ENCODE measurements around the gene TSPAN2. TPM values are rescaled to one million over a fixed set of nuclear protein-coding genes. Genes with fewer than 3 reads are reported as not detected.

TSPAN2 gene
- total and polyA plus RNA-seq, 2 donors (not counting 3 experiments of a cell fraction or from before 2014, with no cell fraction given): 1.5 to 5.0 TPM

GRCh38 chr1:115114308-115114707 lies 25.0 kb upstream of the TSPAN2 start:
- no peak for TF ChIP-seq POLR2A (IDR thresholded peaks at IDR 0.05; ENCODE audit: low read depth, low read length)
- no peak for TF ChIP-seq GATA2 (IDR thresholded peaks at IDR 0.05; ENCODE audit: insufficient read depth, insufficient read length, low read depth, low read length)
- TF ChIP-seq EZH2 (IDR thresholded peaks at IDR 0.05; ENCODE audit: borderline replicate concordance, low read depth, low read length, severe bottlenecking): no peak
- TF ChIP-seq CTCF (IDR thresholded peaks at IDR 0.05; ENCODE audit: extremely low read depth in 1 of 2, insufficient read depth in 1 of 2, low read depth in 1 of 2, low read length in 2 of 2): no peak
- TF ChIP-seq MYC (IDR thresholded peaks at IDR 0.05; ENCODE audit: low read depth, low read length): no peak
- Histone ChIP-seq H3K9me1 (replicated peaks; ENCODE audit: control insufficient read depth, extremely low read depth, insufficient read depth, low read length) (no peaks in the 10 kb centered on the region), H3K27ac (ENCODE audit: insufficient read depth, low read depth, low read length) (no peak overlapping the region), H3K9me3 (replicated peaks; ENCODE audit: control insufficient read depth, insufficient read depth, low read length) (no peaks in the 10 kb centered on the region), H4K20me1 (replicated peaks; ENCODE audit: control insufficient read depth, extremely low read depth, insufficient read depth, low read length) (no peaks in the 10 kb centered on the region), H3K4me2 (ENCODE audit: insufficient read depth, low read length) (no peak overlapping the region), H3K36me3 (ENCODE audit: control insufficient read depth in 2 of 2, extremely low read depth in 1 of 2, insufficient read depth in 2 of 2, low read length in 2 of 2) (no peaks in the 10 kb centered on the region), H3K27me3 (ENCODE audit: control insufficient read depth in 2 of 2, insufficient read depth in 2 of 2, low read length in 2 of 2) (no peaks in the 10 kb centered on the region), H3K79me2 (ENCODE audit: control insufficient read depth, insufficient read depth, low read length) (no peaks in the 10 kb centered on the region), H3K4me3 (replicated peaks in 1 of 3; ENCODE audit: insufficient read depth in 1 of 3, low read depth in 1 of 3, low read length in 3 of 3) (no peak overlapping the region), H2AFZ (ENCODE audit: low read depth, low read length) (no peak overlapping the region), H3K4me1 (ENCODE audit: control insufficient read depth, extremely low read depth, insufficient read depth, low read length) (no peaks in the 10 kb centered on the region), H3K9ac (replicated peaks; ENCODE audit: extremely low read depth, insufficient read depth, low read length) (no peak overlapping the region)
- POLR2A ChIA-PET: no interaction called here
- CTCF ChIA-PET: interaction anchor here (1.1 to 3.7 kb wide), 10 partner anchors 11 to 481 kb away, joined by 4 to 48 read pairs (median 12); no protein-coding TSS in a partner anchor
- no peak for FAIRE-seq
- intact Hi-C loops (cut with micrococcal nuclease) (no loop called here), dilution Hi-C loops (cut with MboI; ENCODE audit: extremely low pct_ligation_motif_present, low sequenced_read_pairs) (no loop called here)
- DNase-seq (ENCODE audit: low read depth, low spot score): no peak
- BruUV-seq (replicated peaks): no TSS peak

- no peaks in the 10 kb centered on the region for H3K9me1 ChIP-seq (replicated peaks; ENCODE audit: control insufficient read depth, extremely low read depth, insufficient read depth, low read length)
- H4K20me1 ChIP-seq (replicated peaks; ENCODE audit: control insufficient read depth, extremely low read depth, insufficient read depth, low read length): no peaks in the 10 kb centered on the region
- no peak overlapping the region for H3K4me3 ChIP-seq (replicated peaks in 1 of 3; ENCODE audit: insufficient read depth in 1 of 3, low read depth in 1 of 3, low read length in 3 of 3)
- H3K27me3 ChIP-seq (ENCODE audit: control insufficient read depth in 2 of 2, insufficient read depth in 2 of 2, low read length in 2 of 2): no peaks in the 10 kb centered on the region
- TF ChIP-seq EZH2 (IDR thresholded peaks at IDR 0.05; ENCODE audit: borderline replicate concordance, low read depth, low read length, severe bottlenecking) (no peak), FOS (IDR thresholded peaks at IDR 0.05; ENCODE audit: borderline replicate concordance, insufficient read depth, low read length) (no peak), JUN (IDR thresholded peaks at IDR 0.05; ENCODE audit: borderline replicate concordance, insufficient read depth, insufficient read length, low read depth) (no peak), CTCF (IDR thresholded peaks at IDR 0.05; ENCODE audit: extremely low read depth in 1 of 2, insufficient read depth in 1 of 2, low read depth in 1 of 2, low read length in 2 of 2) (no peak), GATA2 (IDR thresholded peaks at IDR 0.05; ENCODE audit: insufficient read depth, insufficient read length, low read depth, low read length) (no peak), POLR2AphosphoS5 (IDR thresholded peaks at IDR 0.05; ENCODE audit: insufficient read depth, low read depth, low read length) (no peak), MAX (IDR thresholded peaks at IDR 0.05; ENCODE audit: insufficient read depth, insufficient read length) (no peak), MYC (IDR thresholded peaks at IDR 0.05; ENCODE audit: low read depth, low read length) (no peak), POLR2A (IDR thresholded peaks at IDR 0.05; ENCODE audit: low read depth, low read length) (no peak)
- intact Hi-C loops (cut with micrococcal nuclease): loop anchor here (1.0 kb wide), 2 partner anchors 134 to 767 kb away; no protein-coding TSS in a partner anchor
- no TSS peak for BruUV-seq (replicated peaks)
- ChIA-PET CTCF (interaction anchor here (1.1 to 3.7 kb wide), 19 partner anchors 8 to 831 kb away, joined by 3 to 48 read pairs (median 8); no protein-coding TSS in a partner anchor), POLR2A (interaction anchor here (0.6 kb wide), 1 partner anchor 385 kb away, joined by 3 read pairs; no protein-coding TSS in a partner anchor)
- DNase-seq (ENCODE audit: low read depth, low spot score) (no peak), FAIRE-seq (no peak)
- no peaks in the 10 kb centered on the region for H3K9me3 ChIP-seq (replicated peaks; ENCODE audit: control insufficient read depth, insufficient read depth, low read length)
- H3K36me3 ChIP-seq (ENCODE audit: control insufficient read depth in 2 of 2, extremely low read depth in 1 of 2, insufficient read depth in 2 of 2, low read length in 2 of 2): no peaks in the 10 kb centered on the region
- no peak overlapping the region for H3K4me2 ChIP-seq (ENCODE audit: insufficient read depth, low read length)
- H3K27ac ChIP-seq (ENCODE audit: insufficient read depth, low read depth, low read length): no peak overlapping the region
- H3K4me1 ChIP-seq (ENCODE audit: control insufficient read depth, extremely low read depth, insufficient read depth, low read length): no peaks in the 10 kb centered on the region
- no peak overlapping the region for H2AFZ ChIP-seq (ENCODE audit: low read depth, low read length)
- no peak overlapping the region for H3K9ac ChIP-seq (replicated peaks; ENCODE audit: extremely low read depth, insufficient read depth, low read length)
- dilution Hi-C loops (cut with MboI; ENCODE audit: extremely low pct_ligation_motif_present, low sequenced_read_pairs): no loop called here
- no peaks in the 10 kb centered on the region for H3K79me2 ChIP-seq (ENCODE audit: control insufficient read depth, insufficient read depth, low read length)
These were observed 24.5 kb upstream of the TSPAN2 start for GRCh38 chr1:115113766-115114165.

Data from endothelial cell of umbilical vein (primary cell).